Neural progenitor cell (in vitro differentiated cells): Measurements from ENCODE around the gene PTPN4. TPM values are rescaled to one million over a fixed set of nuclear protein-coding genes. Genes with fewer than 3 reads are reported as not detected.

Source experiments
- DNase-seq: peaks from one replicate; pipeline ENCODE4 v3.0.0-alpha.2; 2016; ENCODE audit warnings: low spot score
- H2AFZ ChIP-seq: fragments of 200-600 bp; sonication (generic); replicated peaks from 2 replicates; pipeline ENCODE4 v1.6.1; 2016; ENCODE audit warnings: antibody characterized with exemption
- H3F3A ChIP-seq: fragments of 200-600 bp; sonication (generic); 2 replicates; pipeline ENCODE4 v1.6.1; 2016; ENCODE audit warnings: antibody characterized with exemption, low read depth
- H3K27ac ChIP-seq: fragments of 200-600 bp; sonication (generic); 2 replicates; pipeline ENCODE4 v1.5.1; 2016; ENCODE audit warnings: mild to moderate bottlenecking
- H3K27me3 ChIP-seq: fragments of 200-600 bp; sonication (generic); 2 replicates; pipeline ENCODE4 v1.6.1; 2016; ENCODE audit warnings: mild to moderate bottlenecking, moderate library complexity
- H3K36me3 ChIP-seq: fragments of 200-600 bp; sonication (generic); 2 replicates; pipeline ENCODE4 v1.5.1; 2016
- H3K4me1 ChIP-seq: fragments of 200-600 bp; sonication (generic); 2 replicates; pipeline ENCODE4 v1.6.1; 2016; ENCODE audit warnings: mixed run types
- H3K4me2 ChIP-seq: fragments of 200-600 bp; sonication (generic); 2 replicates; pipeline ENCODE4 v1.6.1; 2016
- H3K4me3 ChIP-seq: fragments of 200-600 bp; sonication (generic); 2 replicates; pipeline ENCODE4 v1.5.1; 2016
- H3K79me2 ChIP-seq: fragments of 200-600 bp; sonication (generic); 2 replicates; pipeline ENCODE4 v1.6.1; 2016; ENCODE audit warnings: low read depth
- H3K9ac ChIP-seq: fragments of 200-600 bp; sonication (generic); 2 replicates; pipeline ENCODE4 v1.6.1; 2016
- H3K9me3 ChIP-seq: fragments of 200-600 bp; sonication (generic); 2 replicates; pipeline ENCODE4 v1.5.1; 2016; ENCODE audit warnings: low read depth
- H4K20me1 ChIP-seq: fragments of 200-600 bp; sonication (generic); 2 replicates; pipeline ENCODE4 v1.6.1; 2016; ENCODE audit warnings: low read depth
- H3K27ac Mint-ChIP-seq: 3 replicates; pipeline ENCODE4 v1.8.0; 2021; ENCODE audit warnings: mixed read lengths
- H3K27me3 Mint-ChIP-seq: 2 replicates; pipeline ENCODE4 v1.8.0; 2022; ENCODE audit warnings: low read depth, mild to moderate bottlenecking, inconsistent platforms, moderate library complexity, mixed read lengths; ENCODE audit not compliant: insufficient read depth
- H3K36me3 Mint-ChIP-seq: 3 replicates; pipeline ENCODE4 v1.8.0; 2021; ENCODE audit warnings: mixed read lengths
- H3K4me1 Mint-ChIP-seq: 3 replicates; pipeline ENCODE4 v1.8.0; 2021; ENCODE audit warnings: mixed read lengths
- H3K4me3 Mint-ChIP-seq: 3 replicates; pipeline ENCODE4 v1.8.0; 2021; ENCODE audit warnings: mild to moderate bottlenecking, moderate library complexity, mixed read lengths
- H3K9me3 Mint-ChIP-seq: 3 replicates; pipeline ENCODE4 v1.8.0; 2020; ENCODE audit warnings: mixed read lengths
- EZH2 ChIP-seq: fragments of 200-600 bp; sonication (generic); IDR thresholded peaks from 2 replicates; pipeline ENCODE4 v1.6.1; 2017; ENCODE audit warnings: antibody characterized with exemption, mild to moderate bottlenecking, moderate library complexity
- EZH2phosphoT487 ChIP-seq: fragments of 200-600 bp; sonication (generic); IDR thresholded peaks from 2 replicates; pipeline ENCODE4 v1.6.1; 2017; ENCODE audit warnings: antibody characterized with exemption
- total RNA-seq: library from RNA; depleted of rRNA; stranded (reverse); fragments of >200 nt; gene quantifications from 2 replicates; pipeline ENCODE4 v1.2.3, GENCODE V29; 2015; ENCODE audit warnings: low replicate concordance
- TF ChIP-seq, protein P1 (sequence below): fragments of 200-600 bp; sonication (generic); IDR thresholded peaks from 2 replicates; pipeline ENCODE4 v1.5.1; 2017; ENCODE audit warnings: antibody characterized with exemption, mild to moderate bottlenecking

The PTPN4 gene
- total RNA-seq, 1 donor from 2014 or later, result 51.8 TPM

DNA sequence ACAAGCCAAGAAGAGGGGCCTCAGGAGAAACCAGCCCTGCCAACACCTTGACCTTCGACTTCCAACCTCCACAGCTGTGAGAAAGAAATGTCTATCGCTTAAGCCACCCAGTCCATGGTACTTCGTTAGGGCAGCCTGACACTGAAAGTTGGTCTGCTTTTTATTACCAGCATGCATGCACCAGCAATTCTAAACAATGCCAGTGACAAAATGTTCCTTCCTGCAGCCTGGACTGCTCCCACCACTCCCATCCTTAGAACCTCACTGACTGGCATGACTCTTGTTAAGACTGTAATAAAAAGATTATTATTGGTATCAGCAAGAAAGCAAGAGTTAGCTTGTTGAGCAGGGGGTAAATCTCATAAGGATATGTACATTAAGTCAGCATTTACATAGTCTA is 47.2 kb upstream of the PTPN4 start:
- DNase-seq, result no peak
- Histone ChIP-seq H3K79me2 (no peaks in the 10 kb centered on the region), H3K36me3 (no peaks in the 10 kb centered on the region), H3K4me3 (no peak overlapping the region), H3K27me3 (no peaks in the 10 kb centered on the region), H3K9me3 (no peaks in the 10 kb centered on the region), H3K9ac (no peak overlapping the region), H3F3A (no peaks in the 10 kb centered on the region), H4K20me1 (no peaks in the 10 kb centered on the region), H3K4me1 (no peaks in the 10 kb centered on the region), H3K27ac (no peak overlapping the region), H3K4me2 (no peak overlapping the region), H2AFZ (no peak overlapping the region)
- Mint-ChIP-seq H3K27me3 (peaks cover 3% of the 10 kb centered on the region), H3K36me3 (no peaks in the 10 kb centered on the region), H3K9me3 (peaks cover 2% of the 10 kb centered on the region), H3K27ac (no peak overlapping the region), H3K4me1 (peaks cover 14% of the 10 kb centered on the region), H3K4me3 (no peak overlapping the region)
- TF ChIP-seq, protein P1, sequence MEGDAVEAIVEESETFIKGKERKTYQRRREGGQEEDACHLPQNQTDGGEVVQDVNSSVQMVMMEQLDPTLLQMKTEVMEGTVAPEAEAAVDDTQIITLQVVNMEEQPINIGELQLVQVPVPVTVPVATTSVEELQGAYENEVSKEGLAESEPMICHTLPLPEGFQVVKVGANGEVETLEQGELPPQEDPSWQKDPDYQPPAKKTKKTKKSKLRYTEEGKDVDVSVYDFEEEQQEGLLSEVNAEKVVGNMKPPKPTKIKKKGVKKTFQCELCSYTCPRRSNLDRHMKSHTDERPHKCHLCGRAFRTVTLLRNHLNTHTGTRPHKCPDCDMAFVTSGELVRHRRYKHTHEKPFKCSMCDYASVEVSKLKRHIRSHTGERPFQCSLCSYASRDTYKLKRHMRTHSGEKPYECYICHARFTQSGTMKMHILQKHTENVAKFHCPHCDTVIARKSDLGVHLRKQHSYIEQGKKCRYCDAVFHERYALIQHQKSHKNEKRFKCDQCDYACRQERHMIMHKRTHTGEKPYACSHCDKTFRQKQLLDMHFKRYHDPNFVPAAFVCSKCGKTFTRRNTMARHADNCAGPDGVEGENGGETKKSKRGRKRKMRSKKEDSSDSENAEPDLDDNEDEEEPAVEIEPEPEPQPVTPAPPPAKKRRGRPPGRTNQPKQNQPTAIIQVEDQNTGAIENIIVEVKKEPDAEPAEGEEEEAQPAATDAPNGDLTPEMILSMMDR, result no peak
- TF ChIP-seq EZH2phosphoT487, result no peak
- no peak for TF ChIP-seq EZH2

DNA sequence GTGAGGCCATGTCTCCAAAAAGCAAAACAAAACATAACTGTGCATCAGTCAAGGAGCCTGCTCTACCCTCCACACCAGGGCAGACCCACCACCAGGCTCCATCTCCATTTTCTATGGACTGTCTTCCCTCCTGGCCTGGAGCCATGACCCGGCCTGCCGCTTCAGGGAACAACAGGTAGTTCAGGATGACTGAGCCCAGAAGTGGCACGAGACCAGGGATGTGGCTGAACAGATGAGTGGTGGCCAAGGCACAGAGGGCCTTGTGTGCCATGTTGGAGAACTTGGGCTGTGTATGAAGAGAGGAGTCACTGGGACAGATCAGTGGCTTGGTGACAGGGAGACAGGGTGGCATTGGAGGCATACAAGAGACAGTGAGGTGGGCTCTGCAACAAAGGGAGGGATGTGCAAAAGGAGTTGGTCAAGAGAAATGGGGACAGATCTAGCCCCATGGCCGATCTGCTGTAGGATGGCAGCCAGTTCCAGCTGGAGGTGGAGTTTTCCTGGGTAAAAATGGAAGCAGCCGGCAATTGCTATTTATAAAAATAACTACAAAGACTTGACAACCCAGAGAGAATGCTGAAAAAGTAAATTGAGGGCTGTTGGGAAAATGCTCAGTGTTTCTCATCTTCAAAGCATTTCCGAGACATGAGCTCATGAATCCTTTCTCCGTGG is 45.8 kb upstream of the PTPN4 start:
- Mint-ChIP-seq H3K27me3 (peaks cover 3% of the 10 kb centered on the region), H3K27ac (peak overlapping the region; percentile 24), H3K9me3 (peaks cover 2% of the 10 kb centered on the region), H3K4me3 (no peak overlapping the region), H3K4me1 (peaks cover 8% of the 10 kb centered on the region), H3K36me3 (no peaks in the 10 kb centered on the region)
- Histone ChIP-seq H3K9me3 (no peaks in the 10 kb centered on the region), H3K4me2 (no peak overlapping the region), H2AFZ (no peak overlapping the region), H3K36me3 (no peaks in the 10 kb centered on the region), H3K27ac (no peak overlapping the region), H3K4me3 (no peak overlapping the region), H3K9ac (no peak overlapping the region), H3K27me3 (no peaks in the 10 kb centered on the region), H3K79me2 (no peaks in the 10 kb centered on the region), H3F3A (no peaks in the 10 kb centered on the region), H4K20me1 (no peaks in the 10 kb centered on the region), H3K4me1 (peaks cover 7% of the 10 kb centered on the region)
- no peak for TF ChIP-seq EZH2phosphoT487
- TF ChIP-seq, protein P1, result no peak
- TF ChIP-seq EZH2, result no peak
- DNase-seq, result no peak

DNA sequence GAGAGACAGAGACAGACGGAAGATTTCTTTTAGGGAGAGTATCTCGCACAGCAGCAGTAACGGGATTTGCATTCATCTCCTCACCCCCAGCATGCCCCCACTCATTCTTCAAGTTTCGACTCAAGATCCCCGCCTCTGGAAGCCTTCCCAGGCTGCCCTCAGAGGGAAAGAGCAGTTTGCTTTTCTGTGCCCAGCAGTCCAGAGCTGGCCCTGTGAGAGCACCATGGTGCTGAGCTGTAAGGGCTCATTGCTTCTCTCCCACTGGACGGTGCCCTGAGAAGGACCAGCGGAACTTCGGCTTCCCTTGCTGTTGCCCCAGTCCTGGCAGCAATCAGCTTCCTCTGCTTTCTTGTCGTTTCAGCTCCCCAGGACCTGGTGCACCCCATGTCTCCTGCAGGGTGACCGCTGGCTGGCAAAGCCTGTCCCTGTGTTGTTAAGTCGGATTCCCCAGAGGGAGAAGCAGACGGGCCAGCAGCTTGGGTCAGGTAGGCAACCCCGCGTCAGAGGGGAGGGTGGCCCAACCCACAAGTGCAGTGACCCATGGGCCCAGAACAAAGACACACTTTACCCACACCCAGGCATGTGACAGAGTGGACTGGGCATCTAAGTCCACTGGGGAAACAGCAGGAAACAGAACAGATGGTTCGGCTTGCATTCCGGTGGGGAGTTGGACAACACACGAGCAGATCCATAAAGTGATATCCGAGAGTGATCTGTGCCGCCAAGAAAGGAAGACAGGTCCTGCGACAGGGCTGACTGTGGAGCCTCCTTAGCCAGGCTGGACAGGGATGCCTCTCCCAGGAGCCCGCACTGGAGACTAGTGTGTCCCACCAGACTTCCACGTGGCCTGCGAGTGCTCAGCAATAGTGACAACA is 44.1 kb upstream of the PTPN4 start:
- Mint-ChIP-seq H3K4me3 (no peak overlapping the region), H3K27me3 (peaks cover 3% of the 10 kb centered on the region), H3K27ac (no peak overlapping the region), H3K36me3 (no peaks in the 10 kb centered on the region), H3K9me3 (peaks cover 2% of the 10 kb centered on the region), H3K4me1 (peaks cover 8% of the 10 kb centered on the region)
- H3K9me3 ChIP-seq, result no peaks in the 10 kb centered on the region
- no peaks in the 10 kb centered on the region for H4K20me1 ChIP-seq
- no peaks in the 10 kb centered on the region for H3K27me3 ChIP-seq
- TF ChIP-seq, protein P1, result no peak
- no peak for TF ChIP-seq EZH2
- TF ChIP-seq EZH2phosphoT487, result no peak
- H3F3A ChIP-seq, result no peaks in the 10 kb centered on the region
- no peaks in the 10 kb centered on the region for H3K36me3 ChIP-seq
- no peak overlapping the region for H3K27ac ChIP-seq
- H3K79me2 ChIP-seq, result no peaks in the 10 kb centered on the region
- peak overlapping the region; percentile 13 for H2AFZ ChIP-seq
- H3K4me2 ChIP-seq, result no peak overlapping the region
- peaks cover 7% of the 10 kb centered on the region for H3K4me1 ChIP-seq
- DNase-seq, result no peak
- no peak overlapping the region for H3K4me3 ChIP-seq
- no peak overlapping the region for H3K9ac ChIP-seq
